Hippocampal formation (tissue), 2 donors: Measurements from ENCODE around the gene ZNF500.
"Not testable (repeated sequence)": the region's sequence is repeated elsewhere in the genome, so short reads cannot be mapped to it uniquely, and the experiment has no call there.

ENCODE experiments used
- DNase-seq, 2 donors: peaks; one replicate each; lab custom pipeline; 2025; lab: John Stamatoyannopoulos, UW

The ZNF500 gene

GRCh38 chr16:4796982-4797804 lies 30.2 kb upstream of the ZNF500 start:
- DNase-seq, result no peak

- DNase-seq, result no peak
Observed at GRCh38 chr16:4795828-4796572, 29.0 kb upstream of the ZNF500 start.

GRCh38 chr16:4795181-4795827 lies 28.3 kb upstream of the ZNF500 start, which contains the start of gene SMIM22:
Gene SMIM22 (plus strand): TSS chr16:4795369. CDS start chr16:4795735, 366 bp downstream.
- no peak for DNase-seq

GRCh38 chr16:4792951-4793513 lies 26.1 kb upstream of the ZNF500 start:
- DNase-seq, result no peak

- DNase-seq, result no peak
Observed at GRCh38 chr16:4790871-4791270, 23.9 kb upstream of the ZNF500 start.

- DNase-seq, result no peak
Observed at GRCh38 chr16:4790261-4790660, 23.3 kb upstream of the ZNF500 start.

- no peak for DNase-seq
Observed at GRCh38 chr16:4788910-4789309, 21.9 kb upstream of the ZNF500 start.

GRCh38 chr16:4788489-4788889 lies 21.5 kb upstream of the ZNF500 start:
- DNase-seq, result no peak

GRCh38 chr16:4787627-4788482 lies 20.9 kb upstream of the ZNF500 start, which contains the start of gene SEPTIN12:
Gene SEPTIN12 (minus strand): TSS chr16:4788345. CDS start chr16:4787645, 700 bp downstream.
- DNase-seq, result no peak

GRCh38 chr16:4787068-4787467 lies 20.1 kb upstream of the ZNF500 start:
- DNase-seq, result no peak

- no peak for DNase-seq
Observed at GRCh38 chr16:4785758-4786433, 18.9 kb upstream of the ZNF500 start.

- DNase-seq, result not testable (repeated sequence)
Observed at GRCh38 chr16:4784444-4784987, 17.6 kb upstream of the ZNF500 start.

GRCh38 chr16:4783951-4784336 lies 17.0 kb upstream of the ZNF500 start:
- DNase-seq, result no peak

GRCh38 chr16:4783251-4783950 lies 16.4 kb upstream of the ZNF500 start:
- DNase-seq, result no peak

GRCh38 chr16:4780235-4780634 lies 13.3 kb upstream of the ZNF500 start:
- no peak for DNase-seq

- DNase-seq, result no peak
Observed at GRCh38 chr16:4778050-4778392, 11.1 kb upstream of the ZNF500 start.

- DNase-seq, result no peak
Observed at GRCh38 chr16:4777339-4778049, 10.5 kb upstream of the ZNF500 start.

- DNase-seq, result no peak
Observed at GRCh38 chr16:4776141-4776705, 9.3 kb upstream of the ZNF500 start.

- no peak for DNase-seq
Observed at GRCh38 chr16:4775005-4775404, 8.0 kb upstream of the ZNF500 start.
